Suprapubic skin (tissue), 4 donors: ENCODE measurements around the gene CHST11.

Experiments
- CTCF ChIP-seq, 2 donors: fragments of 200-600 bp in 1 of 2; fragments of 450-650 bp in 1 of 2; sonication (generic) in 1 of 2; IDR thresholded peaks; one replicate each; pipeline ENCODE4 v1.5.1; 2016 to 2019; ENCODE audit warnings: antibody characterized with exemption in 2 of 2, mild to moderate bottlenecking in 1 of 2, moderate library complexity in 1 of 2
- EP300 ChIP-seq: sonication (generic); formaldehyde crosslinking; IDR thresholded peaks from one replicate; pipeline ENCODE4 v1.6.1; 2017; ENCODE audit warnings: antibody characterized with exemption
- POLR2AphosphoS5 ChIP-seq, 3 donors: sonication (generic); formaldehyde crosslinking; IDR thresholded peaks; one replicate each; pipeline ENCODE4 v1.6.1; 2017; ENCODE audit warnings: antibody characterized with exemption in 3 of 3

GRCh38 chr12:104691721-104692556, 235.2 kb downstream of the CHST11 start:
- no peak for TF ChIP-seq CTCF (IDR thresholded peaks at IDR 0.05)
- no peak for TF ChIP-seq EP300
- TF ChIP-seq POLR2AphosphoS5 (IDR thresholded peaks at IDR 0.05): no peak
